ENCODE data around the gene CCDC12.

DNA sequence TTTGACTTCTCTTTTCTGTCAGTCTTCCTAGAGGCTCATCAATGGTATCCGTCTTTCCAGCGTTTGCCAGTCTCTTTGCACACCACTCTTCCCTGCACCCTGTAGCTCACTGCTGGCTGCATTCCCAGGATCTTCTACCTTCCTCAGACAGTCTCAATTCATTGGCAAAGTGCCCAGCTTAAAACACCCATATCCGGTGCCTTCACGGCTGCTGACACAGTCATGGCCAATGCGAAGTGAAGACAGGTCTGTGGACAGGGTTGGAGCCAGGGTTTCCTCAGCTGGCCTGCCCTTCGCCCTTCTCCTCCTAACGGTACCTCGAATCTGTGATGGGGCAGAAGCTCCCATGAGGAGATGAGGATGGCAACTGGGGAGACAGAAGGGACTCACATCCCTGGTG lies 62.9 kb downstream of the CCDC12 start:
- TF ChIP-seq, protein P1, sequence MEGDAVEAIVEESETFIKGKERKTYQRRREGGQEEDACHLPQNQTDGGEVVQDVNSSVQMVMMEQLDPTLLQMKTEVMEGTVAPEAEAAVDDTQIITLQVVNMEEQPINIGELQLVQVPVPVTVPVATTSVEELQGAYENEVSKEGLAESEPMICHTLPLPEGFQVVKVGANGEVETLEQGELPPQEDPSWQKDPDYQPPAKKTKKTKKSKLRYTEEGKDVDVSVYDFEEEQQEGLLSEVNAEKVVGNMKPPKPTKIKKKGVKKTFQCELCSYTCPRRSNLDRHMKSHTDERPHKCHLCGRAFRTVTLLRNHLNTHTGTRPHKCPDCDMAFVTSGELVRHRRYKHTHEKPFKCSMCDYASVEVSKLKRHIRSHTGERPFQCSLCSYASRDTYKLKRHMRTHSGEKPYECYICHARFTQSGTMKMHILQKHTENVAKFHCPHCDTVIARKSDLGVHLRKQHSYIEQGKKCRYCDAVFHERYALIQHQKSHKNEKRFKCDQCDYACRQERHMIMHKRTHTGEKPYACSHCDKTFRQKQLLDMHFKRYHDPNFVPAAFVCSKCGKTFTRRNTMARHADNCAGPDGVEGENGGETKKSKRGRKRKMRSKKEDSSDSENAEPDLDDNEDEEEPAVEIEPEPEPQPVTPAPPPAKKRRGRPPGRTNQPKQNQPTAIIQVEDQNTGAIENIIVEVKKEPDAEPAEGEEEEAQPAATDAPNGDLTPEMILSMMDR (IDR thresholded peaks at IDR 0.05), result no peak
- TF ChIP-seq POLR2A (IDR thresholded peaks at IDR 0.05), result no peak
